ENCODE measurements around the gene PARP15.

The PARP15 gene

DNA sequence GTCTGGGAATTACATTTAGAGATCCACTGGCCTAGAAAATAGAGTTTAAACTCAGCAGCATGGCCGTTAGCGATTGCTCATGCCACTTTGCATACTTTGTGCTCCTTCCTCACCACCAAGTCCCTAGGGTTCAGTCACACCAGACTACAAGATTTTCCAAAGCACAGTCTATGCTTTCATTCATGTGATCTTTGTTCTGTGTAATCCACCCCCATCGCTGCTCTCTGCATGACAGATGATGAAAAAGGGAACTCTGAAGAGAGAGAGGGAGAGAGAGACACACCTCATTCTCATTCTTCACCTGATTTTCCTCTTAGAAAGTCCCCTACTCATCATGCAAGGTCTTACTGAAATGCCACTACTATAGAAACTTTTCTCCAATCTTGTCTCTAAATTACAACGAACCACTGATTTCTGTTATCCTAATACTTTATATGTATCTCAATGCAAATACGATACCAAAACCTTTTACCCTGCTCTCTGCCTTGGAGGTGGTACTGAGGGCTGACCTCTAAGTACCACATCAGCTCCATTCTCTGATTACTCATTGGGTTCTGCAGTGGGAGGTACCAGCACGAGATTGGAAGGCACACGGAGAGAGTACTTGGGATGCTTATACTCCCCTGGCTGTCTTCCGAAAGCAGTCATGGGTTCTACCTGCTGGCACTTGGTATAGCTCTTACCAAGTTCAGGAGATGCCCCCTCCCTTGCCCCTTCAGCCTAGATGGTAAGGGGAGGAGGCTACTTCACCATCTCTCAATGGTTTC is 1.1 kb upstream of the PARP15 start:
- DNase-seq: peak; percentile 62

GRCh38 chr3:122578069-122578740 is 755 bp downstream of the PARP15 start:
- DNase-seq: no peak

- no peak for DNase-seq
Measured at GRCh38 chr3:122580470-122580869, 3.0 kb downstream of the PARP15 start.

- DNase-seq: no peak
Measured at GRCh38 chr3:122581622-122582021, 4.2 kb downstream of the PARP15 start.

DNA sequence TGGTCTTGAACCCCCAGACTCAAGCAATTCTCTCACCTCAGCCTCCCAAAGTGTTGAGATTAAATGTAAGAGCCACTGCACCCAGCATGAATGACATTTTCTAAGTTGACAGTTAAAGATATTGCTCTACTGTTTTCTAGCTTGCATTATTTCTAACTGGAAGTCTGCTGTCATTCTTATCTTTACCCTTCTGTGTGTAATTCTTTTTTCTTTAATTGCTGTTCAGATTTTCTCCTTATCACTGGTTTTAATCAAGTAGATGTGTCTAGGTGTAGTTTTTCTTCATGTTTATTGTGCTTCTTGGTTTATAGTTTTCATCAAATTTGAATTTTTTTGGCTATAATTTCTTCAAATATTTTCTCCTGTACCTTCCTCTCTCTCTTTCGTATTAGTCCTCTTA is 4.9 kb downstream of the PARP15 start:
- DNase-seq: no peak

DNA sequence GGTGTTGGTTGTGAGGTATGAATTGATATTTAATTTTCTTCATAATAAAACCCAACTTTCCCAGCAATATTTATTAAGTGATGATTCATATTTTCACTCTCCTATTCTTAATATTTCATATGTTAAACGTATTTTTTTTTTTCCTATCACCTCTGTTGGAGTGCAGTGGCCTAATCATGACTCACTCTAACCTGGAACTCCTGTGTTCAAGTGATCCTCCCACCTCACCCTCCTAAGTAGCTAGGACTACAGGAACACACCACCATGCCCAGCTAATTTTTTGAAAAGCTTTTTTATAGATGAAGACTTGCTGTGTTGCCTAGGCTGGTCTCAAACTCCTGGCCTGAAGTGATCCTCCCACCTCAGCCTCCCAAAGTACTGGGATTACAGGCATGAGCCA is 8.6 kb downstream of the PARP15 start:
- DNase-seq: no peak

- no peak for DNase-seq
Measured at GRCh38 chr3:122586773-122587485, 9.5 kb downstream of the PARP15 start.

GRCh38 chr3:122587572-122587971 is 10.1 kb downstream of the PARP15 start:
- no peak for DNase-seq

DNA sequence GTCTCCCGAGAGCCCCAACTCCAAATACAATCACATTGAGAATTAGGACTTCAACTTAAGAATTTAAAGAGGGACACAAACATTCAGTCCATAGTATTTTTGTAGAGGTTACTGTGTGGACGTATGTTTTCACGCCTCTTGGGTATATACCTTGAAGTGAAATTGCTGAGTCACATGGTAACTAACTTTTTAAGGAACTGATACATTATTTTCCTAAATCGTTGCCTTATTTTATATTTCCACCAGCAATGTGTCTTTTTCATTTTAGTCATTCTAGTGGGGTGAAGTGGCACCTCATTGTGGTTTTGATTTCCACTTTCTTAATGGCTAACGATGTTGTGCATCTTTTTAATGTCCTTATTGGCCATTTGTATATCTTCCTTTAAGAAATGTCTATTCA is 11.8 kb downstream of the PARP15 start:
- DNase-seq: peak; percentile 29

DNA sequence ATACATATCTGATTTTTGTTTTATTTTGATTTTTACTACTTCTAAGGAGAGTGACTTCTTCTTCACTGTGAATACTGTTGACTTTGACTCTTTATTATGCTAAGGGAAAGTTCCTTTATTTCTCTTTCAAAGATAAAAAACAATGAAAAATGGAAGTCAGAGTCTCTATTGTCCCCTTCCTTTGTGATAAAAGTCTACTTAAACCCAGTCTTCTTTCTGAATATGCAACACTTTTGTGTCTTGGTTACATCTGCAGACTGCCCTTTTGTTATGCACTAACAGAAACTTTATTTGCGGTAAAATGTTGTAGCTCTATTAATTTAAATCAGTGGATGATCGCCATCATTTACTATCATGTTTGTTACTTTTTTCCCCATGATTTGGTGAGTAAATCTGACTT is 13.2 kb downstream of the PARP15 start:
- no peak for DNase-seq

- no peak for DNase-seq
Measured at GRCh38 chr3:122594025-122594424, 16.6 kb downstream of the PARP15 start.

- no peak for DNase-seq
Measured at GRCh38 chr3:122598151-122598550, 20.7 kb downstream of the PARP15 start.

GRCh38 chr3:122598556-122598955 is 21.1 kb downstream of the PARP15 start:
- DNase-seq: no peak

GRCh38 chr3:122602011-122602710 is 24.7 kb downstream of the PARP15 start:
- DNase-seq: no peak

DNA sequence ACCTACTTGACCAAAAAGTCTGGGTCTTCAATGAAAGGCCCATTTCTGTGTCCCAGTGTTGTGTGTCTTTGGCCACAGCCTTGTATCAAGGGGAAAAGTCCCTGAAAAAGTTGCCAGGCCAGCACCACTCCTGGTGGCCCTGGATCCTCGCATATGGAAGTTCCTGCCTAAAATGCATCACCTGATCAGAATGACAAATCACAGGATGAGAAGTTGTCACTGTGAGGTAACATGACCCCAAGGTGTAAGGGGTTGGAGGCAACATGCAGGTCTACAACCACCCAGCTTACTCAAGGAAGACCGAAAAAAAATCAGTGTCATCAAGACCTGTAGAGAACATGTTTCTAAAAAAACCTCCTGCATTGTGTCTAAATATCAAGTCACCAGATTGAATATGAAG is 25.6 kb downstream of the PARP15 start:
- DNase-seq: no peak

DNA sequence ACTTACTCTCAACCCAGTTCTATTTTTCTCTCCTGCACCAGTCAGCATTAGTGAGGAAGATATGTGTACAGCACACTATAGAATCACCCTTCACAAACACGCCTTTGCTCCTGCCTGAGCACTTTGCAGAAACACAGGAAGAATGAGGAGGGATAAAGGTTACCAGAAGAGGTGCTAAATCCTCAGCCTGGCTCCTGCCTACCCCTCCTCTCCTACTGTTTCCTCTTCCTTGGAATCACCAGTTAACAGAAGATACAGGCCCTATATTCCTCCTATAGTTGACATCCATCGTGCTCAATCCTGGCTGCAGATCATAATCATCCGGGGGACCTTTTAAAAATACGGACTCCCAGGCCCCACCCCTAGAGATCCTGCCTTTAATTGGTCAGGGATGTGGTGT is 28.9 kb downstream of the PARP15 start:
- no peak for DNase-seq

- no peak for DNase-seq
Measured at GRCh38 chr3:122608916-122609315, 31.5 kb downstream of the PARP15 start.

DNA sequence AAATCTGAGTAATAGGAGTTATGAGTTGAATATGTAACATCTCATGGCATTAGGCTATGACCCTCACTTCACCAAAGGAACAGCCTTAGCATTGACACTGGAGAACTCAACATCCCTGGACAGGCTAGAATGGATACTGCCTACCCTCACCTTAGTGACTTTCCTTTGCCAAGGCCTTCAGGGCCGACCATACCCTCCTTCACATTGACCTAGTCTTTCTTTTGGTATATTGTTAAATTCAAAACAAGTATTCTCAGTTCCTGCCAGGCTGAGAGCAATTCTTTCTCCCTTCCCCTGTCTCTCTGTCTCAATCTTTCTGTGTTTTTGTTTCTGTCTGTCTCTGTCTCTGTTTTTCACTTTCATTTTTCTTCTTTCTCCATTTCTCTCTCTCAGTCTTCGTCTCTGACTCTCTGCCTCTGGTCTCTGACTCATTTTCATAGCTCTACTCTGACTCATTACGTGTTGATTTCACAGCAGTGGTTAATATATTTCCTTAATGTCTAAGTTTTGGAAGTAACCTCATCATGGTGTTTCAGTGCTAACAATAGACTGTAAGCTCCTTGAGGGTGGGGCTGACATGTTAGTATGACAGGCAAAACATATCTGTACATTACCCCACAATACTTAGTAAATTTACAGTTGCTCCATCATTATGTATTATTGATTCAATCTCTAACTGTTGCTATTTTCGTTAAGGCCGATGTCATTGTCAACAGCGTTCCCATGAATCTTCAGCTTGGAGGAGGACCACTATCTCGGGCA is 32.5 kb downstream of the PARP15 start:
- DNase-seq: peak; percentile 94

GRCh38 chr3:122612696-122613095 is 35.2 kb downstream of the PARP15 start:
- no peak for DNase-seq

DNA sequence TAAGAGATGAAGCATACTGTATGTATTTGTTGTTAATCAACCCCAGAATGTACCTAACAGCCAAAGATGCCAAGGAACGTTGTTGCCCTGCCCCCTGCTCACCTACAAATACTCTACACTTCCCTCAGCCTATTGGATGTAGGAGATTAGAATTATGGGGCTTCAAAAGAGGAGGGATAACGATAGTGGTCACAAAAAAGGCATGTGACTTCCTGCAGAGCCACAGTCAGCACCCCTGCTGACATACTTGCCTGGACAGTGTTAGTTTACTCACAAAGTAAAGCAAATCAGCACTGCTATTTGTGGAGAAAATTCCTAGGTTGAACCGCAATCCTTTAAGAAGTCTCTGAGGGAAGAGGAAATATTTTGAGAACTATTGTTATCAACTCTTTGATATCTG is 37.9 kb downstream of the PARP15 start:
- DNase-seq: no peak

DNA sequence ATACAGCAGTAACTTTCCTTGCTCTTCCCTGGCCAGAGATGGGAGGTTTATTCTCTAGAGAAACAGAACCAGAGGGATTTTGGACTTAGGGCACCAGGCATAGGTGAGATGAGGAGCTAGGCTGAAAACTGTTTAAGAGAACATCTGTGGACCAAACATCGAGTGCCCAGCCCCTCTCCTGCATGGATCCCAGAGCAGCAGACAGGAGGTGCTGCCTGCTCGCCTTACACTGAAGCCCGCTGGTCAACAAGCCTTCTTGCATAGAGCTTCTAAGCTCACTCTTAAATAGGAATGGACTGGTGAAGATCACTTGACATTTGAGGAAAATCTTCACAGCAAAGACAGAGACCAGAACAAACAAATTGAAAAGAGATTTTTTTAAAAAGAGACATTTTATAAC is 41.2 kb downstream of the PARP15 start:
- DNase-seq: no peak

GRCh38 chr3:122619040-122619439 is 41.6 kb downstream of the PARP15 start:
- no peak for DNase-seq

GRCh38 chr3:122620399-122620798 is 42.9 kb downstream of the PARP15 start:
- DNase-seq: no peak
